ENCODE results near the gene GLI3.
A peak's percentile ranks its signal among the peaks of the same experiment; 100 is the strongest.

Gene GLI3
- long read RNA-seq, donor 1, partial matches to known transcripts, result 0 of 1 reads
- long read RNA-seq, donor 1, other reads (novel, unspliced or antisense), result 0 of 1 reads
- long read RNA-seq, donor 2, partial matches to known transcripts, result 0 of 2 reads
- long read RNA-seq, donor 2, other reads (novel, unspliced or antisense), result 0 of 2 reads
- long read RNA-seq, donor 3, result 0 reads
- long read RNA-seq, donor 4, partial matches to known transcripts, result 0 of 1 reads
- long read RNA-seq, donor 4, other reads (novel, unspliced or antisense), result 0 of 1 reads
- long read RNA-seq, donor 5, partial matches to known transcripts, result 0 of 1 reads
- long read RNA-seq, donor 5, other reads (novel, unspliced or antisense), result 0 of 1 reads
- long read RNA-seq, donor 6, partial matches to known transcripts, result 0 of 1 reads
- long read RNA-seq, donor 6, other reads (novel, unspliced or antisense), result 0 of 1 reads
- long read RNA-seq, donor 7, partial matches to known transcripts, result 0 of 2 reads
- long read RNA-seq, donor 7, other reads (novel, unspliced or antisense), result 0 of 2 reads
- long read RNA-seq, donor 8, full-length matches to known transcripts, result 3 of 3 reads
- long read RNA-seq, donor 8, partial matches to known transcripts, result 0 of 3 reads
- long read RNA-seq, donor 8, other reads (novel, unspliced or antisense), result 0 of 3 reads

GRCh38 chr7:42236976-42237810, at the start of gene GLI3:
TSS of gene GLI3 (minus strand) at chr7:42237209. CDS start at chr7:42223253, 13,956 bp downstream.
- peak; percentile 97 for DNase-seq

GRCh38 chr7:42285383-42285824, 48.4 kb upstream of the GLI3 start:
- no peak for DNase-seq

- no peak for DNase-seq
These were observed 46.5 kb upstream of the GLI3 start for GRCh38 chr7:42283553-42283952.

- DNase-seq, result no peak
These were observed 41.3 kb upstream of the GLI3 start for GRCh38 chr7:42278344-42278743.

- DNase-seq, result no peak
These were observed 37.0 kb upstream of the GLI3 start for GRCh38 chr7:42274053-42274452.

- DNase-seq, result no peak
These were observed 36.0 kb upstream of the GLI3 start for GRCh38 chr7:42272793-42273665.

GRCh38 chr7:42269161-42269560, 32.2 kb upstream of the GLI3 start:
- no peak for DNase-seq

GRCh38 chr7:42264702-42265101, 27.7 kb upstream of the GLI3 start:
- no peak for DNase-seq

GRCh38 chr7:42263971-42264370, 27.0 kb upstream of the GLI3 start:
- DNase-seq, result no peak

GRCh38 chr7:42262964-42263363, 26.0 kb upstream of the GLI3 start:
- no peak for DNase-seq

GRCh38 chr7:42254217-42254616, 17.2 kb upstream of the GLI3 start:
- DNase-seq, result no peak

- DNase-seq, result no peak
These were observed 16.3 kb upstream of the GLI3 start for GRCh38 chr7:42253316-42253715.

GRCh38 chr7:42250411-42250810, 13.4 kb upstream of the GLI3 start:
- DNase-seq, result no peak

- no peak for DNase-seq
These were observed 11.6 kb upstream of the GLI3 start for GRCh38 chr7:42248579-42248978.

GRCh38 chr7:42247301-42247700, 10.3 kb upstream of the GLI3 start:
- no peak for DNase-seq

- no peak for DNase-seq
These were observed 7.8 kb upstream of the GLI3 start for GRCh38 chr7:42244828-42245227.

- no peak for DNase-seq
These were observed 5.4 kb upstream of the GLI3 start for GRCh38 chr7:42242381-42242780.

GRCh38 chr7:42241424-42241823, 4.4 kb upstream of the GLI3 start:
- DNase-seq, result no peak

GRCh38 chr7:42240416-42240815, 3.4 kb upstream of the GLI3 start:
- no peak for DNase-seq

- no peak for DNase-seq
These were observed 1.8 kb upstream of the GLI3 start for GRCh38 chr7:42238709-42239366.

GRCh38 chr7:42237811-42238541, 967 bp upstream of the GLI3 start:
- DNase-seq, result peak; percentile 83
